HepG2 (cell line): Measurements from ENCODE around the gene BMP2. TPM values are rescaled to one million over a fixed set of nuclear protein-coding genes. Genes with fewer than 3 reads are reported as not detected.

Experiments
- BRCA1 ChIP-seq: sonication (generic); formaldehyde crosslinking; IDR thresholded peaks from 2 replicates; pipeline ENCODE4 v1.4.0; 2020; ENCODE audit warnings: missing genetic modification reagents
- HDAC1 ChIP-seq: sonication (generic); formaldehyde crosslinking; IDR thresholded peaks from 2 replicates; pipeline ENCODE4 v1.5.1; 2020; ENCODE audit warnings: mild to moderate bottlenecking, missing genetic modification reagents
- KMT2A ChIP-seq: sonication (generic); formaldehyde crosslinking; IDR thresholded peaks from 2 replicates; pipeline ENCODE4 v1.4.0; 2020; ENCODE audit warnings: missing genetic modification reagents
- MBNL3 ChIP-seq: fragments of 250-450 bp; sonication (Bioruptor Pico); conservative IDR thresholded peaks from 2 replicates; pipeline ENCODE4 v1.8.0; 2022; ENCODE audit warnings: mild to moderate bottlenecking, inconsistent platforms
- PHB2 ChIP-seq: fragments of 450-650 bp; IDR thresholded peaks from 2 replicates; pipeline ENCODE4 v1.6.1; 2018; ENCODE audit not compliant: partially characterized antibody
- PHF21A ChIP-seq: sonication (generic); formaldehyde crosslinking; IDR thresholded peaks from 2 replicates; pipeline ENCODE4 v1.5.0; 2020; ENCODE audit warnings: mild to moderate bottlenecking, missing genetic modification reagents
- RELA ChIP-seq: sonication (generic); formaldehyde crosslinking; IDR thresholded peaks from 2 replicates; pipeline ENCODE4 v1.4.0; 2020; ENCODE audit warnings: missing genetic modification reagents
- TGIF2 ChIP-seq: IDR thresholded peaks from 2 replicates; pipeline ENCODE4 v1.6.1; 2016; ENCODE audit warnings: control low read depth, missing compliant biosample characterization
- THAP11 ChIP-seq: IDR thresholded peaks from 2 replicates; pipeline ENCODE4 v1.6.1; 2016; ENCODE audit warnings: missing biosample characterization, missing genetic modification reagents
- YEATS2 ChIP-seq: sonication (generic); formaldehyde crosslinking; IDR thresholded peaks from 2 replicates; pipeline ENCODE4 v1.4.0; 2020; ENCODE audit warnings: missing genetic modification reagents, borderline replicate concordance
- ZNF530 ChIP-seq: sonication (generic); formaldehyde crosslinking; IDR thresholded peaks from 2 replicates; pipeline ENCODE4 v1.5.0; 2020; ENCODE audit warnings: low read depth, mild to moderate bottlenecking, missing genetic modification reagents
- ZNF556 ChIP-seq: sonication (generic); formaldehyde crosslinking; IDR thresholded peaks from 2 replicates; pipeline ENCODE4 v1.4.0; 2020; ENCODE audit warnings: mild to moderate bottlenecking, missing genetic modification reagents, borderline replicate concordance
- ZNF562 ChIP-seq: sonication (generic); formaldehyde crosslinking; IDR thresholded peaks from 2 replicates; pipeline ENCODE4 v1.8.0; 2022; ENCODE audit warnings: missing genetic modification reagents, borderline replicate concordance
- polyA plus RNA-seq, 8 experiments: library from polyadenylated mRNA; depleted of rRNA in 3 of 8; stranded (reverse) in 7 of 8; unstranded in 1 of 8; fragments of >200 nt; fragmentation: Illumina TruSeq in 4 of 8; extraction: Trizol in 4 of 8; gene quantifications; 2 replicates each; pipeline versions ENCODE4 v1.2.1 to v1.2.3, GENCODE V29; 2011 to 2016; ENCODE audit warnings: low read depth in 4 of 8, missing spikeins in 1 of 8, mixed read lengths in 1 of 8; ENCODE audit not compliant: insufficient read depth in 1 of 8
- total RNA-seq, 5 experiments: library from RNA; depleted of rRNA; stranded (reverse); fragments of >200 nt; fragmentation: Illumina TruSeq; extraction: Trizol; gene quantifications; 2 replicates each; pipeline ENCODE4 v1.2.3, GENCODE V29; 2016; ENCODE audit warnings: low read depth in 1 of 5
- TF ChIP-seq, protein P1 (sequence below): sonication (generic); formaldehyde crosslinking; IDR thresholded peaks from 2 replicates; pipeline ENCODE4 v1.4.0; 2020; ENCODE audit warnings: low read depth, missing genetic modification reagents
- TF ChIP-seq, protein P2 (sequence below): sonication (generic); formaldehyde crosslinking; IDR thresholded peaks from 2 replicates; pipeline ENCODE4 v1.4.0; 2020; ENCODE audit warnings: low read depth, mild to moderate bottlenecking, missing genetic modification reagents

The BMP2 gene
- total and polyA plus RNA-seq, 2 of the 13 experiments (the other 11 are each of a cell fraction or from before 2014, with no cell fraction given), result 0.02 to 0.03 TPM

DNA sequence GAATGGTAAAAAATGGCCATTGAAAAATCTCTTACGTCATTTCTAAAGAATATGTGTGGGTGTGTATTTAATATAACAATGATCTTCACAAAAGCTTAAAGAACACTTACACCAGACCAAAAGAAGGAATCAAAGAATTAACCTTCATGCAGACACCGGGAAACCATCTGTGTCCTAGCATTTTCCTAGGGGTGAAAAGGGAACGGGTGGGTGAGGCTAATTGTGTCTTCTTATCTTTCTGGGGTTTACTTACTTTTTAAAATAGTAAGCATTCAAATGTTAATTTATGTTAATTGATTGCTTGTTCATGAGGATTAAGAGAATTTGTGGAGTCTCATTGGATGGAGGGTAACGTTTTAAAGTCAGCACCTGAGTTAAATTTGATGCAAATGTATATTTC is 47.5 kb downstream of the BMP2 start (continued):
- TF ChIP-seq, protein P1, sequence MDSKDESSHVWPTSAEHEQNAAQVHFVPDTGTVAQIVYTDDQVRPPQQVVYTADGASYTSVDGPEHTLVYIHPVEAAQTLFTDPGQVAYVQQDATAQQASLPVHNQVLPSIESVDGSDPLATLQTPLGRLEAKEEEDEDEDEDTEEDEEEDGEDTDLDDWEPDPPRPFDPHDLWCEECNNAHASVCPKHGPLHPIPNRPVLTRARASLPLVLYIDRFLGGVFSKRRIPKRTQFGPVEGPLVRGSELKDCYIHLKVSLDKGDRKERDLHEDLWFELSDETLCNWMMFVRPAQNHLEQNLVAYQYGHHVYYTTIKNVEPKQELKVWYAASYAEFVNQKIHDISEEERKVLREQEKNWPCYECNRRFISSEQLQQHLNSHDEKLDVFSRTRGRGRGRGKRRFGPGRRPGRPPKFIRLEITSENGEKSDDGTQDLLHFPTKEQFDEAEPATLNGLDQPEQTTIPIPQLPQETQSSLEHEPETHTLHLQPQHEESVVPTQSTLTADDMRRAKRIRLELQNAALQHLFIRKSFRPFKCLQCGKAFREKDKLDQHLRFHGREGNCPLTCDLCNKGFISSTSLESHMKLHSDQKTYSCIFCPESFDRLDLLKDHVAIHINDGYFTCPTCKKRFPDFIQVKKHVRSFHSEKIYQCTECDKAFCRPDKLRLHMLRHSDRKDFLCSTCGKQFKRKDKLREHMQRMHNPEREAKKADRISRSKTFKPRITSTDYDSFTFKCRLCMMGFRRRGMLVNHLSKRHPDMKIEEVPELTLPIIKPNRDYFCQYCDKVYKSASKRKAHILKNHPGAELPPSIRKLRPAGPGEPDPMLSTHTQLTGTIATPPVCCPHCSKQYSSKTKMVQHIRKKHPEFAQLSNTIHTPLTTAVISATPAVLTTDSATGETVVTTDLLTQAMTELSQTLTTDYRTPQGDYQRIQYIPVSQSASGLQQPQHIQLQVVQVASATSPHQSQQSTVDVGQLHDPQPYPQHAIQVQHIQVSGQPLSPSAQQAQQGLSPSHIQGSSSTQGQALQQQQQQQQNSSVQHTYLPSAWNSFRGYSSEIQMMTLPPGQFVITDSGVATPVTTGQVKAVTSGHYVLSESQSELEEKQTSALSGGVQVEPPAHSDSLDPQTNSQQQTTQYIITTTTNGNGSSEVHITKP (CRISPR knock-in tag), result no peak
- TF ChIP-seq YEATS2 (CRISPR knock-in tag), result no peak
- no peak for TF ChIP-seq HDAC1 (CRISPR knock-in tag)
- TF ChIP-seq THAP11 (CRISPR knock-in tag), result no peak
- TF ChIP-seq PHF21A, result no peak
- no peak for TF ChIP-seq PHB2
- TF ChIP-seq MBNL3 (CRISPR knock-in tag), result no peak
- no peak for TF ChIP-seq ZNF530 (CRISPR knock-in tag)
- no peak for TF ChIP-seq TGIF2 (CRISPR knock-in tag)
- TF ChIP-seq RELA (CRISPR knock-in tag), result no peak
- TF ChIP-seq ZNF556, result no peak
- TF ChIP-seq KMT2A (CRISPR knock-in tag), result no peak
- TF ChIP-seq, protein P2, sequence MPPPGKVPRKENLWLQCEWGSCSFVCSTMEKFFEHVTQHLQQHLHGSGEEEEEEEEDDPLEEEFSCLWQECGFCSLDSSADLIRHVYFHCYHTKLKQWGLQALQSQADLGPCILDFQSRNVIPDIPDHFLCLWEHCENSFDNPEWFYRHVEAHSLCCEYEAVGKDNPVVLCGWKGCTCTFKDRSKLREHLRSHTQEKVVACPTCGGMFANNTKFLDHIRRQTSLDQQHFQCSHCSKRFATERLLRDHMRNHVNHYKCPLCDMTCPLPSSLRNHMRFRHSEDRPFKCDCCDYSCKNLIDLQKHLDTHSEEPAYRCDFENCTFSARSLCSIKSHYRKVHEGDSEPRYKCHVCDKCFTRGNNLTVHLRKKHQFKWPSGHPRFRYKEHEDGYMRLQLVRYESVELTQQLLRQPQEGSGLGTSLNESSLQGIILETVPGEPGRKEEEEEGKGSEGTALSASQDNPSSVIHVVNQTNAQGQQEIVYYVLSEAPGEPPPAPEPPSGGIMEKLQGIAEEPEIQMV (CRISPR knock-in tag), result no peak
- no peak for TF ChIP-seq BRCA1 (CRISPR knock-in tag)
- TF ChIP-seq ZNF562 (CRISPR knock-in tag), result no peak
